Measurements from ENCODE around the gene TNRC6B.

The TNRC6B gene

DNA sequence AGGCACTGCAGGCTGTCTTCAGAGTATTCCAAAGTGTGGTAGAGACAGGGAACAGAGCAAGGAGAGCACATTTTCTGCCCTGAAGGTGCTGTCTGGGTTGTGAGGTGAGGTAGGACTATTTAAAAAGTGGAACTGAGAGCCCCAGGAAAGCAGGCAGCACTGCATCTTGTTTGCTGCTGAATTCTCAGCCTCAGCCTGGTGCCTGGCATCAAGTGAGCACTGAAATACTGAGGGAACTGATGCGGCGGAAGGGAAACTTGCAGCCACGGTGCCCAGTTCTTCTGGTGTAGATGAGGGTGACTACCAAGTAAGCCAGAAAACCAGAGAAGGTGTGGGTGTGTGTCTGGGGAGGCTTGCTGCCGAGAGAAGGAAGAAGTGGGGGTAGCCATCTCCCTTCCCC is 59.5 kb downstream of the TNRC6B start:
- no peak overlapping the region for H3K4me3 ChIP-seq (ENCODE audit: low read length)
- TF ChIP-seq, protein P1, sequence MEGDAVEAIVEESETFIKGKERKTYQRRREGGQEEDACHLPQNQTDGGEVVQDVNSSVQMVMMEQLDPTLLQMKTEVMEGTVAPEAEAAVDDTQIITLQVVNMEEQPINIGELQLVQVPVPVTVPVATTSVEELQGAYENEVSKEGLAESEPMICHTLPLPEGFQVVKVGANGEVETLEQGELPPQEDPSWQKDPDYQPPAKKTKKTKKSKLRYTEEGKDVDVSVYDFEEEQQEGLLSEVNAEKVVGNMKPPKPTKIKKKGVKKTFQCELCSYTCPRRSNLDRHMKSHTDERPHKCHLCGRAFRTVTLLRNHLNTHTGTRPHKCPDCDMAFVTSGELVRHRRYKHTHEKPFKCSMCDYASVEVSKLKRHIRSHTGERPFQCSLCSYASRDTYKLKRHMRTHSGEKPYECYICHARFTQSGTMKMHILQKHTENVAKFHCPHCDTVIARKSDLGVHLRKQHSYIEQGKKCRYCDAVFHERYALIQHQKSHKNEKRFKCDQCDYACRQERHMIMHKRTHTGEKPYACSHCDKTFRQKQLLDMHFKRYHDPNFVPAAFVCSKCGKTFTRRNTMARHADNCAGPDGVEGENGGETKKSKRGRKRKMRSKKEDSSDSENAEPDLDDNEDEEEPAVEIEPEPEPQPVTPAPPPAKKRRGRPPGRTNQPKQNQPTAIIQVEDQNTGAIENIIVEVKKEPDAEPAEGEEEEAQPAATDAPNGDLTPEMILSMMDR (conservative IDR thresholded peaks at IDR 0.05; ENCODE audit: low read length), result no peak
- DNase-seq (ENCODE audit: low read depth), result no peak

DNA sequence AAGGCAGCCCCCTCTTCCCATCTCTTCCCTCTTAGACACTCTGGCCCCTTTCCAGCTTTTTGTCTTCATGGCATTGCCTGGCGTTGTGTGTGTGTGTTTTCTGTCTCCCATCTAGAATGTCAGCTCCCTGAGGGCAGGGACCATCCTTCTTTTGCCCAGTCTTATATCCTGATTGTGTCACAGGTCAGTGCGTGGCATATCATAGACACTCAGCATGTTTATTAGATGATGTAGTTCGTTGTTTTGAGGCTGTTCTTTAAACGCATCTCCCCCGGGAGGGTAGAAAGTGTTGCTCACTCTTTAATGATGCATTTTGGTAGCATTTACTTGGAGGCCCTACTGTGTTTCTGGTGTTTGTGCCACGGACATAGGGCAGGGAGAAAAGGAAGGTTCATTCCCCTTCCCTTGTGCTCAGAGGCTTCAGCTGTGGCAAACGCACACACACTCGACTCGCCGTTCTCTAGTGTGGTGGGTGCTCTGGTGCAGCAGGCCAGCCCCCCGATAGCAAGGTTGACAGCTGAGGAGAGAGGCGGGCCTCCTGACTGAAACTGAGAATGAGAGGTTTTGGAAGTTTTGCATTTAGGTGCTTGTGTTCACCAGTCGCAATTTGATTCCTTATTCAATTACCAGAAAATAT is 60.2 kb downstream of the TNRC6B start:
- DNase-seq (ENCODE audit: low read depth), result no peak
- no peak overlapping the region for H3K4me3 ChIP-seq (ENCODE audit: low read length)
- TF ChIP-seq, protein P1 (conservative IDR thresholded peaks at IDR 0.05; ENCODE audit: low read length), result no peak

DNA sequence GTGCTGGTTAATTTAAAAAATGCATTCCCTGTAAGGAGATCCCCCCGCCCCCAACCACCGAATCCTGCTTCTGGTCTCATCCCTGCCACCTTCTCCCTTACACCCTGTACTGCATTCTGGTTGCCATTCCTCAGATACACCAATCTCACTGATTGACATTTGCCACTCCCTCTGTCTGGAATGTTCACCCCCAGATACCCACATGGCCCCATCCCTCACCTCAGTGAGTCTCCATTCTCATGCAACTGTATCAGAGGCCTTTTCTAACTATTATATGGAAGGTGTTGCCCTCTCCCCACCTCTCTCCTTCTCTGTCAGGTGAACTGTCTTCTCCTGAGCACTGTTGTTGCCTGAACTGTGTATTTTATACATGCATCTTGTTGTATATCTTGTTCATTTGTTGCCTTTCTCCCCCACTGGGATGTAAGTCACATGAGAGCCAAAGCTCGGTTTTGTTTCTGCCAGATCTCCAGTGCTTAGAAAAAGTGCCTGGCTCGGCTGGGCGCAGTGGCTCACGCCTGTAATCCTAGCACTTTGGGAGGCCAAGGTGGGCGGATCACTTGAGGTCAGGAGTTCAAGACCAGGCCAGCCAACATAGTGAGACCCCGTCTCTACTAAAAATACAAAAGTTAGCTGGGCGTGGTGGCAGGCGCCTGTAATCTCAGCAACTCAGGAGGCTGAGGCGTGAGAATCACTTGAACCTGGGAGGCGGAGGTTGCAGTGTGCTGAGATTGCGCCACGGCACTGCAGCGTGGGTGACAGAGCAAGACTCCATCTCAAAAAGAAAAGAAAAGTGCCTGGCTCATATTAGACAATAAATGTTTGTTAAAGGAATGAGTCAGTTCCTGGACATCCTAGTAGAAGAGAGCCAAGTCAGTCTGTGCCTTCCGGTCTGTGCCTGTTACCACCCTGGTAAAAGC is 61.0 kb downstream of the TNRC6B start:
- H3K4me3 ChIP-seq (ENCODE audit: low read length), result no peak overlapping the region
- TF ChIP-seq, protein P1 (conservative IDR thresholded peaks at IDR 0.05; ENCODE audit: low read length), result no peak
- peak; percentile 72 for DNase-seq (ENCODE audit: low read depth)

DNA sequence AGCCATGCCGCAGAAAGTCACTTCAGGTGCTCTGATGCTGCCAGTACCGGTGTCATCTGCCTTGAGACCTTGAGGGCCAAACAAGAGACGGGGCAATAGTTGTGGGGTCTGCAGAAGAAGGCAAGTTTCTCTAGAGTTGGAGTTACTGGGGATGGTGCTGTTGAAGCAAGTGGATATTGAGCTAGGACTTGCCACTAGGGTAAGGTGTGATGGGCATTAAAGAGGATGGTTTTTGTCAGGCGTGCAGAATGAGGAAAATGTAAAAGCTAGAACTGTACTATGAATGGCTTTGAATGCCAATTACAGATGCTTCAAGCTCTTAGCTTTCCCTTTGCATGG is 61.6 kb downstream of the TNRC6B start:
- H3K4me3 ChIP-seq (ENCODE audit: low read length), result no peak overlapping the region
- TF ChIP-seq, protein P1 (conservative IDR thresholded peaks at IDR 0.05; ENCODE audit: low read length), result no peak
- DNase-seq (ENCODE audit: low read depth), result no peak

DNA sequence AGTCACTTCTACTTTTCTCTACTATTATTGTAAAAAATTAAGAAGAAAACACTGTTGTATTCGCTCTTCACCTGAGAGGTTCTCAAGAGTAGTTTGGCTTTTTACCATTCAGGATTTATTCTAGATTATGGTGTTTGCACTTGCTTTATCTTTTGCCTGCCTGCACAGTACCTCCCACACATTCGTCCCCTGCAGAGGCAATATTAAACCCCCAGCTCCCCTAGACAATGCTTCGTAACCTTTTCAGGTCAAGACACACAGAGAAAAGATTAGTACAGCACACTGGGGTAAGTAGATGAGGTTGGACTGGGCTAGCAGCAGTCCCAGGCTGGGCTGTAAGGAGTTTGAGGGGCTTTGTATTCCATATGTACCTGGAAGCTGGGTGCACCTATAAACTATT is 62.4 kb downstream of the TNRC6B start:
- TF ChIP-seq, protein P1 (conservative IDR thresholded peaks at IDR 0.05; ENCODE audit: low read length), result no peak
- DNase-seq (ENCODE audit: low read depth), result no peak
- H3K4me3 ChIP-seq (ENCODE audit: low read length), result no peak overlapping the region

DNA sequence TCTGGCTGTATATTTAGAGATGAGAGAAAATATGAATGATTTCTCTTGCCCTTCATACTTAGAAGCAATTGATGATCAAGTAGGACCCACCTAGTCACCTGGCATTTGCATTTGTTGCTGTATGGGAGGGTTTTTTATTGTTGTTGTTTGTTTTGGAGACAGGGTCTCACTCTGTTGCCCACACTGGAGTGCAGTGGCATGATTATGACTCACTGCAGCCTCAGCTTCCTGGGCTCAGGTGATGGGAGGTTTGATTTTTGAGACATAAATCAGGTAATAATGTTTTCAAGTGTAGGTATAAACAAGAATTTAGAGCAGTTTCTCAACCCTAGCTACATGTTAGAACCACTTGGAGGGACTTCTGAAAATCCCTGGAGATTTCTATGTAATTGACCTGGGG is 63.0 kb downstream of the TNRC6B start:
- DNase-seq (ENCODE audit: low read depth), result no peak
- TF ChIP-seq, protein P1 (conservative IDR thresholded peaks at IDR 0.05; ENCODE audit: low read length), result no peak
- H3K4me3 ChIP-seq (ENCODE audit: low read length), result no peak overlapping the region
